Uterus (tissue), 2 donors: ENCODE data around the gene CD247.

Experiments used
- POLR2A ChIP-seq, 2 donors: fragments of 450-650 bp; IDR thresholded peaks; one replicate each; pipeline ENCODE4 v1.6.1; 2016; ENCODE audit warnings: antibody characterized with exemption in 2 of 2, mild to moderate bottlenecking in 1 of 2, moderate library complexity in 1 of 2
- TF ChIP-seq, protein P1 (sequence below), 4 experiments: fragments of 200-600 bp in 2 of 4; fragments of 450-650 bp in 2 of 4; sonication (generic) in 2 of 4; IDR thresholded peaks; one replicate each; pipeline ENCODE4 v1.5.1; 2016 to 2019; ENCODE audit warnings: antibody characterized with exemption in 4 of 4, mild to moderate bottlenecking in 2 of 4, moderate library complexity in 1 of 4

DNA sequence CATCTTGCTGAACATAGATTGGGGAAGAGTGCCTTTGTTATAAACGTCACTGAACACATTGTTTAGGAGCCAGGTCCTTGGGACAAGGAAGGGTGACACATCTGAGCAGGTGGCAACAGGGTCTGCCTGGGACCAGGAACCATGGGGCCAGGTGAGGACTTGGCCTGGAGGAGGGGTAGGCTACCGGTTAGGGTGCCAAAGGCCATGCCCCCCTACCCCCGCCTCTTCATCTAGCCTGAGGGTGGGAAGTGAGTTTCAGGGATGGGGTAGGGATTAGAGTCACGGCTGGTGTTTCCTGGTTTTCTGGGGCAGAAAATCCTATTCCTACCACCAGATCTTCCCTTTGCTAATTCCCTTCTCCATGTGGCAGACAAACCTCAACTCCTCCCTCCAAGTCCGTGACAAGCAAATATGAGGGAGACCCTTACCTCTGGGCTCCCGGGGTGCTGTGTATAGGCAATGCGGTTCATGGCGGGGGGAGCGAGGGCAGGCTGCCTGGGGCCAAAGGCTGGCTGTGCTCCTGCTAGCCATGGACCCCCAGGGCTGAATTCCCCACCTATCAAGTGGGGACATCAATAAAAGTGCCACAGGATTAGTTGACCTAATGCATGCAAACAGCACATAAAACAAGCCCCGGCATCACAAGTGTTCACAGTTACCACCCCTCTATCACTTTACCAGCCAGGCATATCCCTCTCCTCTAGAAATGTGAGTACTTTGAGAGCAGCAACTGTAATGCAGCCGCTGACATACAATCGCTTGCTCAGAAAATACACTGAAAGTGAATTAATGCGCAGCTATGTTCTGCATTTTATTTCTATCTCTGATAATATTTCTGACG lies 14.5 kb downstream of the CD247 start:
- TF ChIP-seq, protein P1, sequence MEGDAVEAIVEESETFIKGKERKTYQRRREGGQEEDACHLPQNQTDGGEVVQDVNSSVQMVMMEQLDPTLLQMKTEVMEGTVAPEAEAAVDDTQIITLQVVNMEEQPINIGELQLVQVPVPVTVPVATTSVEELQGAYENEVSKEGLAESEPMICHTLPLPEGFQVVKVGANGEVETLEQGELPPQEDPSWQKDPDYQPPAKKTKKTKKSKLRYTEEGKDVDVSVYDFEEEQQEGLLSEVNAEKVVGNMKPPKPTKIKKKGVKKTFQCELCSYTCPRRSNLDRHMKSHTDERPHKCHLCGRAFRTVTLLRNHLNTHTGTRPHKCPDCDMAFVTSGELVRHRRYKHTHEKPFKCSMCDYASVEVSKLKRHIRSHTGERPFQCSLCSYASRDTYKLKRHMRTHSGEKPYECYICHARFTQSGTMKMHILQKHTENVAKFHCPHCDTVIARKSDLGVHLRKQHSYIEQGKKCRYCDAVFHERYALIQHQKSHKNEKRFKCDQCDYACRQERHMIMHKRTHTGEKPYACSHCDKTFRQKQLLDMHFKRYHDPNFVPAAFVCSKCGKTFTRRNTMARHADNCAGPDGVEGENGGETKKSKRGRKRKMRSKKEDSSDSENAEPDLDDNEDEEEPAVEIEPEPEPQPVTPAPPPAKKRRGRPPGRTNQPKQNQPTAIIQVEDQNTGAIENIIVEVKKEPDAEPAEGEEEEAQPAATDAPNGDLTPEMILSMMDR (IDR thresholded peaks at IDR 0.05) = no peak
- TF ChIP-seq POLR2A (IDR thresholded peaks at IDR 0.05) = no peak
